ENCODE results near the gene RFPL3. TPM values are rescaled to one million over a fixed set of nuclear protein-coding genes. Genes with fewer than 3 reads are reported as not detected.

Gene RFPL3
- total and polyA plus RNA-seq, 2 of the 13 experiments (the other 11 are each of a cell fraction or from before 2014, with no cell fraction given), result not detected

GRCh38 chr22:32334660-32335365 lies 22.9 kb upstream of the RFPL3 start:
- Histone ChIP-seq H3K27ac (ENCODE audit: extremely low read length, insufficient read depth, low read length) (no peak overlapping the region), H4K20me1 (ENCODE audit: insufficient read depth, low read length) (no peaks in the 10 kb centered on the region), H3K9ac (ENCODE audit: insufficient read depth, low read depth, low read length) (no peak overlapping the region), H3K9me3 (ENCODE audit: low read length) (no peaks in the 10 kb centered on the region), H2AFZ (ENCODE audit: low read length) (no peak overlapping the region), H3K4me2 (ENCODE audit: low read depth, low read length) (no peak overlapping the region), H3K4me3 (replicated peaks in 1 of 3; ENCODE audit: insufficient read depth in 1 of 3, low read depth in 2 of 3, low read length in 3 of 3) (no peak overlapping the region), H3K36me3 (replicated peaks in 1 of 2; ENCODE audit: control insufficient read depth in 1 of 2, insufficient read depth in 2 of 2, low read length in 2 of 2) (no peaks in the 10 kb centered on the region), H3K4me1 (ENCODE audit: insufficient read depth, low read length) (no peaks in the 10 kb centered on the region), H3K27me3 (ENCODE audit: control insufficient read depth in 1 of 2, insufficient read depth in 2 of 2, low read length in 2 of 2) (peaks cover 6 to 16% of the 10 kb centered on the region in 2 experiments; a peak in 3 of 5 replicates), H3K79me2 (ENCODE audit: insufficient read depth, low read length) (no peaks in the 10 kb centered on the region)
- no TSS peak for BruUV-seq (replicated peaks)
- 14% methylated on average over 5 of the region's 17 CpGs for WGBS (ENCODE audit: low lambda C conversion rate)
- TF ChIP-seq ZNF256 (CRISPR knock-in tag; conservative IDR thresholded peaks at IDR 0.05) (no peak), KDM3A (CRISPR knock-in tag; IDR thresholded peaks at IDR 0.05; ENCODE audit: low read depth) (no peak), ZNF883 (CRISPR knock-in tag; IDR thresholded peaks at IDR 0.05; ENCODE audit: not compliant biosample characterization) (peak; percentile 28), ZNF569 (CRISPR knock-in tag; IDR thresholded peaks at IDR 0.05; ENCODE audit: borderline replicate concordance) (no peak), CEBPZ (IDR thresholded peaks at IDR 0.05; ENCODE audit: low read length) (no peak), ZNF350 (CRISPR knock-in tag; IDR thresholded peaks at IDR 0.05; ENCODE audit: borderline replicate concordance, low read depth) (no peak), ZNF263 (CRISPR knock-in tag; IDR thresholded peaks at IDR 0.05) (0 out of 2 replicates have a peak, but pooled peaks have one; percentile 31), RXRB (CRISPR knock-in tag; IDR thresholded peaks at IDR 0.05; ENCODE audit: borderline replicate concordance) (no peak), RFX5 (IDR thresholded peaks at IDR 0.05; ENCODE audit: low read depth, low read length) (peak; percentile 96), RFXAP (CRISPR knock-in tag; IDR thresholded peaks at IDR 0.05; ENCODE audit: borderline replicate concordance) (0 out of 2 replicates have a peak, but pooled peaks have one; percentile 33), PRDM4 (CRISPR knock-in tag; IDR thresholded peaks at IDR 0.05; ENCODE audit: borderline replicate concordance) (no peak), MED13 (CRISPR knock-in tag; IDR thresholded peaks at IDR 0.05) (no peak)
- ChIA-PET POLR2A (no interaction called here), CTCF (ENCODE audit: low intra/inter-chr PET ratio, low total read pairs) (no interaction called here)
- FAIRE-seq (no peak), ATAC-seq (peak; percentile 41), DNase-seq (ENCODE audit: low spot score) (no peak)
- in situ Hi-C loops (cut with HindIII; ENCODE audit: extremely low pct_ligation_motif_present, low pct_unique_long_range_greater_than_20kb) (no loop called here), intact Hi-C loops (cut with micrococcal nuclease; ENCODE audit: unreplicated experiment) (no loop called here)

Measured in HepG2 (cell line).